Measurements from ENCODE around the gene CFAP299.

CFAP299 gene

GRCh38 chr4:80365928-80366327, 30.4 kb downstream of the CFAP299 start:
- Histone ChIP-seq H4K91ac (ENCODE audit: low read depth, low read length) (no peak overlapping the region), H2AK5ac (ENCODE audit: low read length) (no peak overlapping the region), H3K27ac (ENCODE audit: low read depth, low read length) (no peak overlapping the region), H3K4ac (ENCODE audit: low read depth, low read length) (no peak overlapping the region), H2AFZ (ENCODE audit: insufficient read depth, low read length, poor library complexity) (no peak overlapping the region), H3K14ac (ENCODE audit: low read length) (no peak overlapping the region), H4K8ac (ENCODE audit: low read depth, low read length) (no peak overlapping the region), H2BK5ac (ENCODE audit: low read depth, low read length, poor library complexity) (no peak overlapping the region), H2BK12ac (ENCODE audit: low read length) (no peak overlapping the region), H4K12ac (ENCODE audit: low read depth, low read length) (no peak overlapping the region), H3K4me2 (ENCODE audit: low read length) (no peak overlapping the region), H3K23ac (ENCODE audit: low read length) (no peak overlapping the region), H3K27me3 (ENCODE audit: insufficient read depth, low read length) (no peaks in the 10 kb centered on the region), H3K79me2 (ENCODE audit: control insufficient read depth, insufficient read depth, low read length, poor library complexity) (no peaks in the 10 kb centered on the region), H3K4me3 (ENCODE audit: low read depth, low read length) (no peak overlapping the region), H3K9me3 (ENCODE audit: insufficient read depth, low read depth, low read length) (peaks cover 5% of the 10 kb centered on the region), H3K4me1 (ENCODE audit: control insufficient read depth in 1 of 2, insufficient read depth in 2 of 2, low read length in 2 of 2) (no peaks in the 10 kb centered on the region), H3K79me1 (ENCODE audit: low read length) (no peaks in the 10 kb centered on the region), H3K36me3 (ENCODE audit: control insufficient read depth in 1 of 2, insufficient read depth in 2 of 2, low read length in 2 of 2) (no peaks in the 10 kb centered on the region), H3K18ac (ENCODE audit: low read length) (no peak overlapping the region), H2BK120ac (ENCODE audit: insufficient read depth, low read length, poor library complexity) (no peak overlapping the region), H3K9ac (ENCODE audit: low read length) (no peak overlapping the region)
- no CpG with 5 or more reads among the region's 1 CpG for WGBS (ENCODE audit: extremely low coverage, insufficient coverage, insufficient read length)
- peak; percentile 61 to 77 for DNase-seq

GRCh38 chr4:80367737-80368136, 32.2 kb downstream of the CFAP299 start:
- Histone ChIP-seq H3K79me1 (ENCODE audit: low read length) (no peaks in the 10 kb centered on the region), H2AK5ac (ENCODE audit: low read length) (no peak overlapping the region), H3K79me2 (ENCODE audit: control insufficient read depth, insufficient read depth, low read length, poor library complexity) (no peaks in the 10 kb centered on the region), H3K9ac (ENCODE audit: low read length) (no peak overlapping the region), H4K8ac (ENCODE audit: low read depth, low read length) (no peak overlapping the region), H3K9me3 (ENCODE audit: insufficient read depth, low read depth, low read length) (peaks cover 7% of the 10 kb centered on the region), H3K36me3 (ENCODE audit: control insufficient read depth in 1 of 2, insufficient read depth in 2 of 2, low read length in 2 of 2) (no peaks in the 10 kb centered on the region), H3K4me3 (ENCODE audit: low read depth, low read length) (no peak overlapping the region), H2BK5ac (ENCODE audit: low read depth, low read length, poor library complexity) (no peak overlapping the region), H3K27ac (ENCODE audit: low read depth, low read length) (no peak overlapping the region), H2BK120ac (ENCODE audit: insufficient read depth, low read length, poor library complexity) (no peak overlapping the region), H3K18ac (ENCODE audit: low read length) (no peak overlapping the region), H3K27me3 (ENCODE audit: insufficient read depth, low read length) (no peaks in the 10 kb centered on the region), H2AFZ (ENCODE audit: insufficient read depth, low read length, poor library complexity) (no peak overlapping the region), H3K4me2 (ENCODE audit: low read length) (no peak overlapping the region), H4K12ac (ENCODE audit: low read depth, low read length) (no peak overlapping the region), H2BK12ac (ENCODE audit: low read length) (no peak overlapping the region), H4K91ac (ENCODE audit: low read depth, low read length) (no peak overlapping the region), H3K14ac (ENCODE audit: low read length) (no peak overlapping the region), H3K23ac (ENCODE audit: low read length) (no peak overlapping the region), H3K4ac (ENCODE audit: low read depth, low read length) (no peak overlapping the region), H3K4me1 (ENCODE audit: control insufficient read depth in 1 of 2, insufficient read depth in 2 of 2, low read length in 2 of 2) (no peaks in the 10 kb centered on the region)
- DNase-seq, result no peak
- no CpG with 5 or more reads among the region's 2 CpGs for WGBS (ENCODE audit: extremely low coverage, insufficient coverage, insufficient read length)

- no peaks in the 10 kb centered on the region for H3K4me1 ChIP-seq (ENCODE audit: control insufficient read depth in 1 of 2, insufficient read depth in 2 of 2, low read length in 2 of 2)
- H2AFZ ChIP-seq (ENCODE audit: insufficient read depth, low read length, poor library complexity), result no peak overlapping the region
- H3K14ac ChIP-seq (ENCODE audit: low read length), result no peak overlapping the region
- no peak overlapping the region for H2BK12ac ChIP-seq (ENCODE audit: low read length)
- no peak for DNase-seq
- no peak overlapping the region for H3K23ac ChIP-seq (ENCODE audit: low read length)
- H4K91ac ChIP-seq (ENCODE audit: low read depth, low read length), result no peak overlapping the region
- no peak overlapping the region for H3K27ac ChIP-seq (ENCODE audit: low read depth, low read length)
- H3K4ac ChIP-seq (ENCODE audit: low read depth, low read length), result no peak overlapping the region
- no peak overlapping the region for H2AK5ac ChIP-seq (ENCODE audit: low read length)
- WGBS (ENCODE audit: extremely low coverage, insufficient coverage, insufficient read length), result no CpG with 5 or more reads among the region's 3 CpGs
- no peak overlapping the region for H3K9ac ChIP-seq (ENCODE audit: low read length)
- no peak overlapping the region for H3K18ac ChIP-seq (ENCODE audit: low read length)
- no peaks in the 10 kb centered on the region for H3K79me1 ChIP-seq (ENCODE audit: low read length)
- H4K8ac ChIP-seq (ENCODE audit: low read depth, low read length), result no peak overlapping the region
- no peak overlapping the region for H3K4me2 ChIP-seq (ENCODE audit: low read length)
- H3K9me3 ChIP-seq (ENCODE audit: insufficient read depth, low read depth, low read length), result peaks cover 7% of the 10 kb centered on the region
- no peak overlapping the region for H3K4me3 ChIP-seq (ENCODE audit: low read depth, low read length)
- H2BK120ac ChIP-seq (ENCODE audit: insufficient read depth, low read length, poor library complexity), result no peak overlapping the region
- H2BK5ac ChIP-seq (ENCODE audit: low read depth, low read length, poor library complexity), result no peak overlapping the region
- H4K12ac ChIP-seq (ENCODE audit: low read depth, low read length), result no peak overlapping the region
- no peaks in the 10 kb centered on the region for H3K79me2 ChIP-seq (ENCODE audit: control insufficient read depth, insufficient read depth, low read length, poor library complexity)
- no peaks in the 10 kb centered on the region for H3K36me3 ChIP-seq (ENCODE audit: control insufficient read depth in 1 of 2, insufficient read depth in 2 of 2, low read length in 2 of 2)
- no peaks in the 10 kb centered on the region for H3K27me3 ChIP-seq (ENCODE audit: insufficient read depth, low read length)
Observed at GRCh38 chr4:80370635-80371034, 35.1 kb downstream of the CFAP299 start.

- no peak overlapping the region for H3K23ac ChIP-seq (ENCODE audit: low read length)
- H3K9ac ChIP-seq (ENCODE audit: low read length), result no peak overlapping the region
- no peak overlapping the region for H3K27ac ChIP-seq (ENCODE audit: low read depth, low read length)
- H3K9me3 ChIP-seq (ENCODE audit: insufficient read depth, low read depth, low read length), result peaks cover 7% of the 10 kb centered on the region
- no peak for DNase-seq
- no peaks in the 10 kb centered on the region for H3K4me1 ChIP-seq (ENCODE audit: control insufficient read depth in 1 of 2, insufficient read depth in 2 of 2, low read length in 2 of 2)
- no peaks in the 10 kb centered on the region for H3K79me1 ChIP-seq (ENCODE audit: low read length)
- no peak overlapping the region for H2AFZ ChIP-seq (ENCODE audit: insufficient read depth, low read length, poor library complexity)
- no peak overlapping the region for H2BK120ac ChIP-seq (ENCODE audit: insufficient read depth, low read length, poor library complexity)
- no peak overlapping the region for H4K12ac ChIP-seq (ENCODE audit: low read depth, low read length)
- H3K14ac ChIP-seq (ENCODE audit: low read length), result no peak overlapping the region
- WGBS (ENCODE audit: extremely low coverage, insufficient coverage, insufficient read length), result no CpG with 5 or more reads among the region's 2 CpGs
- no peak overlapping the region for H3K4me3 ChIP-seq (ENCODE audit: low read depth, low read length)
- H3K4me2 ChIP-seq (ENCODE audit: low read length), result no peak overlapping the region
- H3K36me3 ChIP-seq (ENCODE audit: control insufficient read depth in 1 of 2, insufficient read depth in 2 of 2, low read length in 2 of 2), result no peaks in the 10 kb centered on the region
- no peak overlapping the region for H2BK12ac ChIP-seq (ENCODE audit: low read length)
- no peak overlapping the region for H3K18ac ChIP-seq (ENCODE audit: low read length)
- no peak overlapping the region for H3K4ac ChIP-seq (ENCODE audit: low read depth, low read length)
- H4K91ac ChIP-seq (ENCODE audit: low read depth, low read length), result no peak overlapping the region
- H4K8ac ChIP-seq (ENCODE audit: low read depth, low read length), result no peak overlapping the region
- H3K79me2 ChIP-seq (ENCODE audit: control insufficient read depth, insufficient read depth, low read length, poor library complexity), result no peaks in the 10 kb centered on the region
- H2BK5ac ChIP-seq (ENCODE audit: low read depth, low read length, poor library complexity), result no peak overlapping the region
- H2AK5ac ChIP-seq (ENCODE audit: low read length), result no peak overlapping the region
- H3K27me3 ChIP-seq (ENCODE audit: insufficient read depth, low read length), result no peaks in the 10 kb centered on the region
Observed at GRCh38 chr4:80371046-80371445, 35.5 kb downstream of the CFAP299 start.
